ENCODE measurements around the gene PHF21A.
"Not testable (repeated sequence)": the region's sequence is repeated elsewhere in the genome, so short reads cannot be mapped to it uniquely, and the experiment has no call there.

Gene PHF21A

GRCh38 chr11:45906965-45907611, 214.2 kb downstream of the PHF21A start, which contains the start of gene FREY1:
TSS of gene FREY1 (minus strand) at chr11:45907271. CDS start at chr11:45907245, 26 bp downstream.
- no peak for TF ChIP-seq CTCF (IDR thresholded peaks at IDR 0.05; ENCODE audit: borderline replicate concordance, insufficient read depth, low read depth, low read length)
- no peak within 1 kb of the TSS for H3K4me3 ChIP-seq (ENCODE audit: low read depth, low read length)

- TF ChIP-seq CTCF (IDR thresholded peaks at IDR 0.05; ENCODE audit: borderline replicate concordance, insufficient read depth, low read depth, low read length), result no peak
- H3K4me3 ChIP-seq (ENCODE audit: low read depth, low read length), result no peak overlapping the region
Observed at GRCh38 chr11:45906096-45906682, 215.1 kb downstream of the PHF21A start.

GRCh38 chr11:45905576-45905975, 215.7 kb downstream of the PHF21A start:
- H3K4me3 ChIP-seq (ENCODE audit: low read depth, low read length), result not testable (repeated sequence)

- no peak for TF ChIP-seq CTCF (IDR thresholded peaks at IDR 0.05; ENCODE audit: borderline replicate concordance, insufficient read depth, low read depth, low read length)
- no peak overlapping the region for H3K4me3 ChIP-seq (ENCODE audit: low read depth, low read length)
Observed at GRCh38 chr11:45905095-45905494, 216.2 kb downstream of the PHF21A start.

- no peak for TF ChIP-seq CTCF (IDR thresholded peaks at IDR 0.05; ENCODE audit: borderline replicate concordance, insufficient read depth, low read depth, low read length)
- no peak overlapping the region for H3K4me3 ChIP-seq (ENCODE audit: low read depth, low read length)
Observed at GRCh38 chr11:45904309-45904915, 216.8 kb downstream of the PHF21A start.

GRCh38 chr11:45902452-45903380, 218.5 kb downstream of the PHF21A start:
- H3K4me3 ChIP-seq (ENCODE audit: low read depth, low read length), result no peak overlapping the region
- no peak for TF ChIP-seq CTCF (IDR thresholded peaks at IDR 0.05; ENCODE audit: borderline replicate concordance, insufficient read depth, low read depth, low read length)

- no peak overlapping the region for H3K4me3 ChIP-seq (ENCODE audit: low read depth, low read length)
- no peak for TF ChIP-seq CTCF (IDR thresholded peaks at IDR 0.05; ENCODE audit: borderline replicate concordance, insufficient read depth, low read depth, low read length)
Observed at GRCh38 chr11:45901626-45902025, 219.6 kb downstream of the PHF21A start.

Data from GM12875 (cell line).